NCI-H345 (cell line): ENCODE results near the gene TTLL11.
A peak's percentile ranks its signal among the peaks of the same experiment; 100 is the strongest.

ENCODE experiments used
- DNase-seq: peaks from one replicate; lab custom pipeline; 2025; lab: John Stamatoyannopoulos, UW

TTLL11 gene

DNA sequence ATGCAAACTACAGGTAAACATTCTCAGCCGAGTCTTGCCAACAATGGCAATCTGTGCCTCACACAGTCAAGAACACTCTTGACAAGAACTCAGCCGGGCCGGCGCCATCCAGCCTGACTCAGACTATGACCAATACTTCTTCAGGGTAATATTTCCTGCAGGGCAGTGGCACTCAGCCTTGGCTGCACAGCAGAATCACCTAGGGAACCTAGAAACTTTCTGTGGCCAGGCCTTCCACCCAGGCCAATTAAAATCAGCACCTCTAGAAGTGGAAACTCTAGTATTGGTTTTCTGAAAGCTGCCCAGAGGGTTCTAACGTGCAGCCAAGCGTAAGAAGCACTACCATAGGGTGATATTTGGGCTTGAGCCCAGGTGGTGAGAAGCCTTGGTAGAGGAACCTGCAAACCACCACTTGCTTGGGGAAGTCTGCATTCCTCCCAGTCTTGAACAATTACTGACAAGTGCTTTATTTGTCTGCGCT is 120.6 kb downstream of the TTLL11 start:
- peak; percentile 13 for DNase-seq

DNA sequence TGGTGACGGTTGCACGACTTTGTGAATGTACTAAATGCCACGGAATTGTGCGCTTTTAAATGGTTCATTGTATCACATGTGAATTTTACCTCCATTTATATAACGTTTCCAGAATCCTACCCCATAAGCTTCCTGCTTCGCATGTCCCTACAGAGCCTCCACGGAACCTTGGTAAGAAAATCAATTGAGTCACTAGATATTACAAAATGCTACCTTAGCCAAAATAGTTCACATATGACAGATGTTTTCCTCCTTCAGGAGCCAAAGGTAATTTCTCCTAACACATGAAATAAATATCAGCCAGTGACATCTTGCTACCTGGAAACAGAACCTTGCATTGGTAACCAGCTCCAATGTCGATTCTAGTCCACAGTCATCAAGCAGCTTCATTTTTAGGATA is 125.1 kb downstream of the TTLL11 start:
- no peak for DNase-seq

DNA sequence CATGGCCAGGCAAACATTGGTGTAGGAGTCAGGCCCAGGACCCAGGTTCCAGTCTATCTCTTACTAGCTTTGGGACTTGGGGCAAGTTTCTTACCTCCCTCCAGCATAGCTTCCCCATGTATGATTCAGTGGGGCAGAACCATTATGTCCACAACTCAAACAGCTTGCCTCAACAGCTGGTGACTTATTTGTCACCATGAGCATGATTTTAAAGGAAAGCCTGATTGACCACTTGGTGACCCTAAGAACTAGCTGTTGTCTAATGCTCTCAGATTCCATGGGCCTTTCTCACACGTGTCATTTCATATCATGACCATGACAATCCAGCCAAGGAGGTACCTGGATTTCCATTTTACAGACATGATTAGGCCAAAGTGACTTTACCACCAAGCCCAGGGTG is 126.4 kb downstream of the TTLL11 start:
- no peak for DNase-seq

DNA sequence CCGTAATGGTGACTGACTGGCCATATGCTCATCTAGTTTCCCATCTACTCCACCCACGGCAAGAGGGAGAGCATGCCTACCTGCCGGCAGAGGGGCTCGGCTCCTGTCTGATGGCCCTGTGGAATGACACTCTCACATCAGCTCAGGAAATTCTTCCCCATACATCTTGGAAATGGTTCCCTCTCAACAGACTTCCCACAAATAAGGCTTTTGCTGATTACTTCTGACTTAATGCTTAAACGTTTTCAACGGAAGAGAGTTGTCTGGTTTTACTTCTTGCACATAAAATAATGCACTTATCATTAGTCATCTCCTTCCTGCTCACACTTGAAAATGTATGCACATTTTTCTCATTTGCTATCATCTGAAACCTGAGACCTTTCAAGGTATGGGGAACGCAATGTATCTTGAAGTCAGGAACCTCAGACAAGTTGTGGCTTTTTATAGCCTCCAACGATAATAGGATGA is 129.5 kb downstream of the TTLL11 start:
- no peak for DNase-seq

DNA sequence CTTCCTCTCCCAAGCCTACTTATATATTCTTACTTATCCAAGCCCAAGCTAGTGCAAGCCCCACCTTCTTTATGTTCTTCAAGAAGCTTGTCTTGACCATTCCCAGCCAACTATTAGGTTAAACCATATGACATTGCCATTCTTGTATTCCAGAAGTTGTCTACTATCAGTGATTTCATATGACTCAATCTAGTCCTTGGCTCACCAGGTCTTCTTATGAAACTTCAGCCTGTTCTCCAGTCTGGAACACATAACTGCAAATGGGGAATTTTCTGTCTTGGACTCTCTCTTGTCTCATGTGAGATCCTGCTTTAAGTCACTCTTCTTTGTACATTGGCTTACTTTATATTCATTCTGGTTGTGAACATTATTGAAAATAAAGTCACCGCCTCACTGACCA is 130.7 kb downstream of the TTLL11 start:
- no peak for DNase-seq

DNA sequence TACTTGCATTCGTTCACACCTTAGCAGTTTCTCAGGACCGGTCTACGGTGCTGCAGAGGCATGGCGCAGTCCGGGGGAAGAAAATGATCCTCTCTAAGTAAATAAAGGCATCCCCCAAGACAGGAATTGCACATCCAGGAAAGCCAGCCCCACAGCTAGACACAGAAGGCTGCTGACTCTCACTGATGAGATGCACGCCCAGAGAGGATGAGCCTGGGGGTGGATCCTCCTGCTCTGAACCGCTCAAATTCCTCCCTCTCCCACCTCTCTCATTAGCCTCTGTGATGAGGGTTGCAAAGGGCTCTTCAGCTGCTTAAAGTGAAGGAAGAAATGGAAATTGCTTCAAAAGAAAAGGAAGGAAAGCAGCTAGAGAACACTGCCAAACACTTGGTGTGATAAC is 132.4 kb downstream of the TTLL11 start:
- no peak for DNase-seq

DNA sequence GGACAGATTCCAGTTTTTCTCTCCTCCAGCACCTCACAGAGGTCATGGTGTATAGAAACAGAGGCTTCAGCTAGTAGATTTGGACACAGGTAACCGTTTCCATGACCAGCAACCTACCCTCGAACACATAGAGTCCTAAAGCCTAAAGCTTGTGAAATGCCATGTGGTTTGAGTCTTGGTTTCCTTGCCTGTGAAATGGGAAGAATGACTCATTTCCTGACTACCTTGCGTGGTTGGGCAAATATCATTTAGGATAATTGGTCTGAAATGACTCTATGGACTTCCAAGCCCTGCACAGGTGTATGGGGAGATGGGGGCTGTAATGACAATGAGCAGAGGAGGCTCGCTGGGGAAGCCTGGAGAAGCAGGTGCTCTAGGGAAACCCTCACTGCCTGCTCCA is 134.6 kb downstream of the TTLL11 start:
- no peak for DNase-seq

DNA sequence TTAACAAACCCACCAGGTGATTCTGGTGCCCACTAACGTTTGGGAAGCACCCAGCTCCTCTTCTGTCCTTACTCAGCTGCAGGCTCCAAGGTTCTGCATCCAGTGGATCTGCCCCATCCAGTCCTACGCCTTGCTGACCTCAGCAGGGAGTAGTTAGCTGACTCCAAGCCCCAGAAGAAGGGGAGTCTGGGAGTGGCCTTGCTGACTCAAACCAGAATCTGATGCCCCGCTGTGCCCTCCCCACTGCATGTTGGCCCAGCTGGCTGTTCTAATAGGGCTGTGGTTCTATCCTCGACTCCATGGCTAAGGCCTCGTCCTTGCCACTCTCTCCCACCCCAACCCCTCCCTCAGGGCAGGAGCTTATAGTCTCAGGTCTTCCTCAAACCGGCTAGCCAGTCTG is 136.3 kb downstream of the TTLL11 start:
- DNase-seq, result no peak

DNA sequence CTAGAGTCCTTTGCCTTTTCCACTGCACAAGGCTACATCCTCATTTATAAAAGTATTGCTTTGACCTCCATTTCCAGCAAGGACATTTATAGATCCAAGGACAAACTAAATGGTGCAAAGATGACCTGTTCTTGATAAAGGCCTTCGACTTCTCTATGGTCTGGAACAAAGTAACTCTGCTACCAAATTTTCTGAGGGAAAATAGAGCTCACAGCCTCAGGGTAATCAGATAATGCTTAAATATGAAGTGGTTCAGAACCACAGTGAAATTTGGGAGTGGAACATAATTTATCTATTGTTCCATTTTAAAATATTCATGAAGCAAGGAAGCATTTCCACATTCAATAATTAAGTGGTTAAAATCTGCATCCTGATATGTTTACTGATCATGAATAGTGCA is 137.5 kb downstream of the TTLL11 start:
- no peak for DNase-seq

DNA sequence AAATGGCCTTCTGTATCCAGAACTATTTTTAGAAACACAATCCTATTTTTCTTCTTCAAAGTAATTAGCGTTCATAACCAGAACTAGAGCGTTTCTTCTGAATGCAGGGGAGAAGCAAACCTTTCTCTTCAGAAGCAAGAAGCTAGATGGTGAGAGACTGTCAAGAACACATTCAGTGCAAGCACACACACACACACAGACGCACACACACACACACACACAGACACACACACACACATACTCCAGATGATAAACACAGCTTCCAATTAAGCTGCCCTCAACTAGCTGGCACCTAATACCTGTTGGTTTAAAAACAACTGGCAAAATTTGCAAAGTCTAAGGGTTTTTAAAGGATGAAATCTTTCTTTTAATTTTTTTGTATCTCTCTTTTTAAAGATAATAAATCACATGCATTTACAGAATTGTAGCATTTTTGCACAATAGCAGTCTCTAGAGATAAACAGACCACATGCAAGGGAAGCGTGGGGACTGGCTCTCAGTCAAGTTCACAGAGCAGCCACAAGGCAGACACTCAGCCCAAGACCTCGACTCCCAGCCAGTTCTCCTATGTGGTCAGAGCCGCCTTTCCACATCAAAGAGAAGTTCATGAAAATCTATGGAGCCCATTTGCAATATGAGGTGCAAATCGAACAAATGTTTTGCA is 138.5 kb downstream of the TTLL11 start:
- no peak for DNase-seq

DNA sequence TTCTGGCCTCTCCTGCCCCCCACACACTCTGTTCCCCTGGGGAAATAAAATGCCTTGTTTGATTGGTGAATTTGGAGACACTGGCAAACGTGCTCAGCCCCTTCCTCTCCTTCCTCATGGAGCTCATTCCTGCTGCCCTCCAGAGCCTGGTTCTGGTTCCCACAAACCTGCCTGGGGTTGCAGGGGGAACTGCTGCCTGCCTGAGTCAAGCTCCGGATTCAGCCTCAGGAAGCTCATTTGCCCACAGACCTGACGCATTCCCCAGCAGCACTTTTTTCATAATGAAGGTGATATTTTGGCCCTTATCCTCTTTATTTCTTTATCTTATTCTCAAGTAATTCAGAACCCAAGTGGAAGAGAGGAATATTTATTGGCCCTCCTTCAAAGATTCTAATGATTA is 140.5 kb downstream of the TTLL11 start:
- DNase-seq, result no peak

DNA sequence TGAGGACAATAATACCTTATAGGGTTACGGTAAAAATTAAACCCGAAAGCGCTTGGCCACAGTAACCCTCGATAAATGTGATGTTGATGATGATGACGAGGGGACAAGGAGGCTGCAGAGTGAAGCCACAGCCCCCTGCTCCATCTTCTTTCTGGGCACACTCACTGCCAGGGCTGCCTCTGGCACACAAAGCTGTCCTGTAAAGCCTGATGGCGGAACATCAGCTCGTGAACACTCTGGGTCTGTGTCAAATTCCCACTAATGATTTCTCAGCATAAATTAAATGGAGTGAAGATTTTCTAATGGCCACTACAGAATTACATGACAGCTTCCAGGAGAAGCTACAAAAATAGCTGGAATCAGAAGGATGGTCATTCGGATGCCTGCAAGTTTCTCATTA is 142.2 kb downstream of the TTLL11 start:
- no peak for DNase-seq

DNA sequence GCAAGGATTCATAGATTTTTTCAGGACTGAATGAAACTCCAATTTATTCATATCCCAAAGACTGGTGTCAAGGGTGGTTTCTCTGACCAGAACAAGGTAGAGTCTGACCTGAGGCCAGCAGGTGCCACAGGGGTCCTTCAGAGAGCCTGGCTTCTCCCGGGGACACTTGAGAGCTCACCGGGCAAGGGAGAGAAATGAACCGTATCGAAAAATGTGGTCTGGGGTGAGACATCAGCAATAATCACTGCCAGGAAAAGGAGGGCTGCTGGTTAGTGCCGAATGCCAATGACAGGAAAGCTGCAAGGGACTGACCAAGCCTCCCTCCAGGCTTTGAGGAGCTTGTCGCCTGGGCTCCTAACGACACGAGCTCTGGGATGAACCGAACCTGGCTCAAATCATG is 142.7 kb downstream of the TTLL11 start:
- DNase-seq, result no peak

DNA sequence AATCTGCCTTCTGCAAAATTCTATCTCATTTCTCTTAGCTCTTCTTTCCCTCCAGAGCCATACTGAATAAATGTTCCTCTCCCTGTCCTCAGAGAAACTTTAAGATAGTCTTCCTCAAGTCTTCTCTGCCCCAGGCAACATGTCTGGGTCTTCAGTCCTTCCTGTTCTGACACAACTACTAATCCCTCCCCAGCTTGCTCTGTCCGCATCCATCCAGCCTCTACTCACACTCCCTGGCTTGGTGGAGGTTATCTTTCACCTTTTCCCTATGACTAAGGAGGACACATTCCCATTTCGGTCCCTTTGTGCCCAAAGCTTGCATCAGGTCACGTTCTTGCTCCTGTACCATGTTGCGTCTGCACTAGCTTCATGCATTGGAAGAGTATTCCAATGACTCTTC is 143.3 kb downstream of the TTLL11 start:
- no peak for DNase-seq

DNA sequence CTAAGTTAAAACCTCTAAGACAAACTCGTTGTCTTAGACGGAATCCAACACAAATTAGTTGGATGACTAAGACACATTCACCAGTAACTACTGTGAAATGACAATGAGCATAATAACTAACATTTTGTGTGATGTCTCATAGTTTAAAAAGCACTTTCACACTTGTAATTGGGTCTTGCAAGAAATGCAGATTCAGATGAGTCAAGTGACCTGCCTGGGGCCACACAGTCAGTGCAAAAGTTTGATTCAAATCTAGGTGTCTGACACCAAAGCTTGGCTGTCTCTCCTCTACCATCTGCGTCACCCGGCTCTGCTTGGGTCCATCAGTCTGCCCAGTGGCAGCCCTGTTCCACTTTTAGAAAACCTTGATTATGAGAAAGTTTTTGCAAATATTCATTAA is 143.7 kb downstream of the TTLL11 start:
- DNase-seq, result no peak

DNA sequence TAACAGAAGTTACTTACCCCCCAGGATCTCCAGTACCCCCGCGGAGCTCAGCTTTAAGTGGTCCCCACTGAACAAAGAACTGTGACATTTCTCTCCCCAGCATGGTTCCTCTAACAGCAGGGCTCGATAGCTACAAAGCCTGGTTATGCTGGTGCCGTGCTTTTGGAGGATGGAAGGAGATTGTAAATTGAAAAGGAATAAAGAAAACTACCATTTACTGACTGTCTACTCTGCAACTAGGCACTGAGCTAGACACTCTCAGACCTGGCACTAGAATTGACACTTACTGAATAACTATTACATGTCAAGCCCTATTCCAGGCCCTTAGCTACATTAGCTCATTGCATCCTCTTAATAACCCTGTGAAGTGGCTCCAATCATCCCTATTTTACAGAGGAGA is 145.3 kb downstream of the TTLL11 start:
- peak; percentile 94 for DNase-seq

DNA sequence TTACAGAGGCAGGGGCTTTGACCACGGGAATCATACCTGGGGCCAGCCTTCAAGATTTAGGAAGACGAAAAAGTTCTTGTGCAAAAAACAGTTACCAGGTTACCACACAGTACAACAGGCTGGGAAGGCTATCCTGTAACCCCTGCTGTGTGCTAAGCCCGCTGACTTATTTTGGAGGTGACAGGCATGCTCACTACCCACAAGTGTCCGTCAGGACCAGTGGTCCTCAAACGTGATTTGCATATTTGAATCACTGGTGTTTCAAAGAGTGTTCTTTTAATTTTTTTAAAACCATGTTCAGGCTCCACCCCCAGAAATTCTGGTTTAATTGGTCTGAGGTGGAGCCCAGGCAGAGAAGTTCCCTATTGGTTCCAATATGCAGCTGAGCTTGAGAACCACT is 146.6 kb downstream of the TTLL11 start:
- no peak for DNase-seq

DNA sequence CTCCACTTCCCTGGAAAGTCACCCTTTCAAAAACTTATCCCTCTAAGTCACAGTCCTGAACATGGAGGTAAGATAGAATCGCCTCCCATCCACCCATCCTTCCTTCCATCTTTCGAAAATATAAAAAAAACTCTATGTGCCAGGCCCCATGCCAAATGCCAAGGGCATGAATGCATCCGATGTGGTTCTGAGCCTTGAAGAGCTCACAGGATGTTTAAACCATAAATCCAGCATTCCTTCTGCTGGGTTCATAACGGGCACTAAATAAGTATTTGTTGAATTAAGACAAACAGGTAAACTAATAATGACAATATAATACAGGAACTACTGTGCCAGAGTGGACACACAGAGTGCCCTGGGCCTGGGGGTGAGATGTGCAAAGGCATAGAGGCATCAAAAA is 147.3 kb downstream of the TTLL11 start:
- no peak for DNase-seq

DNA sequence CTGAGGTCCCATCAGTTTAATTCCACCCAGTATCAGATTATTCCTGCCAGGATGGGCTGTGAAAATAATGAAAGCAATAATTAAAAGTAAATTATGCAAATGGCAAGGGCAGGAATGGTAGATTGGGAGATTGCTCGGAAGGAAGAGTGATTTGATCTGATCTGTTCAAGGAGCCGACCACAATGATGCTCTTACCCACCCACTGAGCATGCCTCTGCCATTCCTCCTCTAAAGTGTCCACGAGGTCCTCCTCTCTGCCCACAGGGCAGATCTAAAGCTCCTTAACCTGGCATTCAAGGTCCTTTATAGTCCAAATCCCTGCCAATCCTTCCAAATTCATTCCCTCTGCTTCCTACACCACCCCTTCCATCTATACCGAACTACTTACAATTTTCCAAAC is 147.8 kb downstream of the TTLL11 start:
- no peak for DNase-seq

DNA sequence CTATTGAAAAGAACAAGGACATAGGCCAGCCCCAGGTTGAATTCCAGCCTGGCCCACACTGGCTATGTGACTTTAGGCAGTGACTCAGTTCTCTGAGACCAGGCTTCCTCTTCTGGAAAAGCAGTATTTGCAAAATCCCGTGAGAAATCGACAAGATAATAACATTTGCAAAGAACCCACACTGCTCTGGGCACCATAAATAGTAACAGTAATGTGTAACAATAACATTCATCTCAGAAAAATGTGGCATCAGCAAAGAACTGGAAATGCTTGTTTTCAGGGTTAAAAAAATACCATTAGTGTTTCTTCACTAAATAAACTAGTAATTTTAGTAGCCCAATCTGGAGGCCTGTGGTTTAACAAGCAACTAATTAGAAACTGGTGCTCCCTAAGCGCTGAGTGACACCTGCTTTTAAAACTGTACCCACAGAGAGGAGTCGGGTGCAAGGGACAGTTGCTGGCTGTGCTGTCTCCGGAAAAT is 148.4 kb downstream of the TTLL11 start:
- DNase-seq, result no peak

DNA sequence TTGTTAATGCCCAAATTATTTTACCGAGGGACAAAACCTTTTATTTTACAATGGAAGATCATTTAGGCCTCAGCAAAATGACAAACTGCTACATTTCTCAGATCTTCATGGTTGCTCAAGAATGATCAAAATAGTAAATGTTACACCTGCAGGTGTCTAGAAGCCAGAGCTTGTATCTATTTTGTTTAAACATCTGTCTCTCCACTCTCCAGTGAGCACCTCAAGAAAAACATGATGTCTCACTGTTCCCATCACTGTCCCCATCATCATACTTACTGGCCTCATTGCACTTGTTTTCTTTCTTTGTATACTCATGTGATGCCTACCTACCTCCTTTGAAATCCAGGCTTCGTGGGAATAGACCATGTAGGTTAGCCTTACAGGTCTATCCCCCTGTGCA is 149.6 kb downstream of the TTLL11 start:
- DNase-seq, result no peak

DNA sequence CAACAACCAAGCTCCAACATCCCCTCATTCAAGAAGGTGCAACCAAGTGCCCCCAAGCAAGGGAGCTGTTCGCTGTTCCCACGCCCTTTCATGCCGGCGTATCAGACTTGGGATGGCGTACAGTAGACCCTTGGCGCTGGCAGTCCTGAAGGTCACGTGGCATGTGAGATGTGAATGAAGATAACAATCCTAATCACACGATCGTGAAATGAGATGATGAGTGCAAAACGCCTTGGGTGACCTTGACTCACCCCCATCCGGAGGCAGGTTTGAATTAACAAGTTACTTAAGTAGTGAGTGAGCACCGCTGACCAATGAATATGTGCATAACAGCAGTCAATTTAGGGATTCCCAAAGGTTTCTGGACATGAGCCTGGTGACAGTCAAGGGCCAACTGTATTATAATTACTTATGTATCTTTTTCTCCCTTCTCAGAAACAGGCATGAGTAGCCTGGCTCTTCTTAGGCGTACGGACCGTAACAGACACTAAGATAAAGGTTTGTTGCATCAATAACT is 150.2 kb downstream of the TTLL11 start:
- no peak for DNase-seq

DNA sequence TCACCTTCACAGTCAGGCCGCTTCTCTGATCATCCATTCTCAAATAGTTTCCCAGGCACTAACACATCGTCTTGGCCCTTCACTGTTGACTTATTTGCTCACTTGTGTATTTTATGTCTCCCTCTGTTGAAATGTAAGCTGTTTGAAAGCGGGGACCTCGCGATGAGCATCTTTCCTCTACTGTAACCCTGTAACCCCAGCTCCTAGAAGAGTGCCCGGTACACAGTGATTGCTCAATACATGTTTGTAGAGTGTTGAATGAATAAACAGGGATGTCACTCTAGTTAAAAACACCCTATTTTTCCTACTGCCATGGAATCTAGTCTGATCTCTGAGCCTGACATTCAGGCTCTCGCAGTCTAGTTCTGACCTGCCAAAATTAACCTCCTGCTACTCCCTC is 150.8 kb downstream of the TTLL11 start:
- DNase-seq, result no peak

DNA sequence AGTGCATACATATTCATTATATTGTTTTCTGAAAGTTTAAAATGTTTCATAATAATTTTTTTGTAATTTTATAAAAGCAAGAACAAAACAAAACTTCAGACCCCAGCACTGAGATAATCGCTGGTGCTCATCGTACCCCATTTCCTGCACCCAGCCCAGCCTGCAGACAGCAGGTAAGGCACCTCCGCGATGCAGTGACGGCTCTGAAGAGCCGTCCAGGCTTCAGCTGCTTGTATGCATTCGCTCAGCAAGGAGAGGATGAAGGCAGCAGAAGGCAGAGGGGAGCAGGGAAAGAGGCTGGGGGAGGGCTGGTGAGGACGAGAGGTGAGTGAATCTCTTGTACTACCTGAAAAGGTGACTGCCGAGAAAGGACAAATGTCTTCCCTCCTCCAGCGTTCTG is 153.5 kb downstream of the TTLL11 start:
- DNase-seq, result no peak
